HL-60/S4 treated with phorbol 12-myristate 13-acetate at 8.2 ng/mL for 4 days and 3 days (cell line): ENCODE measurements around the gene LRRC45.

Source experiments
- in situ Hi-C: fragments of 300-500 bp; cut with MboI; formaldehyde crosslinking; loops from 2 replicates; pipeline ENCODE4 v1.15.0; 2022; ENCODE audit warnings: low sequenced_read_pairs

The LRRC45 gene

DNA sequence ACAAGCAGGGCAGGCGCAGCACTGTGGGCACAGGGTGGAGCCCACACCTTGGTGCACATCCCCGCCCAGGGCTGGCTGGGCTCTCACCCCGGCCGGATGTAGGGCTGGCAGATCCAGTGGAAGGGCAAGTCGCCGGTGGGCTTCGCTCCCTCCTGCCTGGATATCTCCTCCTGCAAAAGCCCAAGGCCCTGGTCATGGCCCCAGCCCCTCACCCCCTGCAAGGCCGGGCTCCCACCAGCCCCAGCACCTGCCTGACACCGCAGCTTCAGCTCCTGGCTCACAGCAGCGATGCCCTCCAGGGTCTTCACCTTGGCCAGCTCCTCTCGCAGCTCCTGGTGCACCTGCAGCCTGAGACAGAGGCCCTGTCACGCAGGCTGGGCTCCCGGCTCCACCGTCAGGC, 37.5 kb downstream of the LRRC45 start:
- in situ Hi-C loops: no loop called here

GRCh38 chr17:82061047-82061925, 38.2 kb downstream of the LRRC45 start:
- in situ Hi-C loops: no loop called here

DNA sequence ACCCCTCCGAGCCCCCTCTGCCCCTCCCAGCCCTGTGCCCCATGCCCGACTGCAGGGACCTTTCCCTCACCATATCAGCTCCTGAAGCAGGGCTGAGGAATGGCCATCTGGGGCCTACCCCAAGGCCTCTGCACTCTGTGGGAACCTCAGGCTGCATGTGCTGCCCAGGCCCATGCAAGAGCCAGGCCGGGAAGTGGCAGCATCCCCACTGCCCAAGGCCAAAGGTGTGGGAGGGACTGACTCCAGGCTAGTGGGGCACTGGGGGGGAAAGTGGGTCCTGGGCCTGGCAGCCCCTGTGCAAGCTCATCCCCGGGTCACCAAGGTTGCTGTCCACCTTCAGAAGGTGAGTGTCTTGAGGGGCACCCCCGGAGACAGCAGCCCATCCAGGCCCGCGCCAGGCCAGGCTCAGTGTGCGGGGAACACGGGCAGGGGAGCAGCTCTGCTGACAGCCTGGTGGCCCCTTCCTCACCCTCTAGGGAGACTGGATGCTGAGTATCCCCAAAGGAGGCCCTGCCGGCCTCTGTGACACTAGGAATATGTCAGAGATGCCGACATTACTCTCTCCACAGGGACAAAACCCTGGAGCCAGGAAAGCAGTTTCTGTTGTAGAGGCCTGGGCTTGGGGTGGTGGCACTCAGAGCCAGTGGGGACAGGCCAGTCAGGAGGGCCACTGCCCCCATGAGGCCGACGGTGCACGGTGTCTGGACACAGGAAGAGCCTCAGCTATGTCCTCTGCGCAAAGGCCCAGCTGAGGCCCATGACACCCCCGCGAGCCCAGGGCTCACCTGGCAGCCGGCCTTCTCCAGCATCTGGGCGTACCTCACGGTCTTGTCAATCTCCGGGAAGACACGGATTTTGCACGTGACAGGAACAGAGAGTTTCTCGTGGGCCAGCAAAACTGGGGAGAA, 39.2 kb downstream of the LRRC45 start:
- in situ Hi-C loops: no loop called here

DNA sequence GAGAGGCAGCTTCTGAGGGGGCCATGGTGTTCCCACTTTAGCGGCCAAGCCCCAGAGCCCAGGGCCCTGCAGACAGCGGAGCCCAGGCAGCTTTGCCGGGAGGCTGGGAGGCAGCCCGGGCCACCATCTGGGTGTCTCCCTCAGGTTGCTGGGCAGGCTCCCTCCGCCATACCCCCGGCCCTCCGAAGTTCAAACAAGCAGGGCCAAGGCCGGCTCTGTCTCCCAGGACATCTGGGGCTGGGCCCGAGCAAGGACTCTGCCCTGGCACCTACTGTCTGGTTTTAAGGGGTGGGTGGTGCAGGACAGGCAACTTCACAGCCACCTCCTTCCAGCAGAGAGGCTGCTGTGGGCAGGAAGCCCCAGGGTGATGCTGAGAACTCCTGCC, 39.9 kb downstream of the LRRC45 start:
- in situ Hi-C loops: no loop called here

DNA sequence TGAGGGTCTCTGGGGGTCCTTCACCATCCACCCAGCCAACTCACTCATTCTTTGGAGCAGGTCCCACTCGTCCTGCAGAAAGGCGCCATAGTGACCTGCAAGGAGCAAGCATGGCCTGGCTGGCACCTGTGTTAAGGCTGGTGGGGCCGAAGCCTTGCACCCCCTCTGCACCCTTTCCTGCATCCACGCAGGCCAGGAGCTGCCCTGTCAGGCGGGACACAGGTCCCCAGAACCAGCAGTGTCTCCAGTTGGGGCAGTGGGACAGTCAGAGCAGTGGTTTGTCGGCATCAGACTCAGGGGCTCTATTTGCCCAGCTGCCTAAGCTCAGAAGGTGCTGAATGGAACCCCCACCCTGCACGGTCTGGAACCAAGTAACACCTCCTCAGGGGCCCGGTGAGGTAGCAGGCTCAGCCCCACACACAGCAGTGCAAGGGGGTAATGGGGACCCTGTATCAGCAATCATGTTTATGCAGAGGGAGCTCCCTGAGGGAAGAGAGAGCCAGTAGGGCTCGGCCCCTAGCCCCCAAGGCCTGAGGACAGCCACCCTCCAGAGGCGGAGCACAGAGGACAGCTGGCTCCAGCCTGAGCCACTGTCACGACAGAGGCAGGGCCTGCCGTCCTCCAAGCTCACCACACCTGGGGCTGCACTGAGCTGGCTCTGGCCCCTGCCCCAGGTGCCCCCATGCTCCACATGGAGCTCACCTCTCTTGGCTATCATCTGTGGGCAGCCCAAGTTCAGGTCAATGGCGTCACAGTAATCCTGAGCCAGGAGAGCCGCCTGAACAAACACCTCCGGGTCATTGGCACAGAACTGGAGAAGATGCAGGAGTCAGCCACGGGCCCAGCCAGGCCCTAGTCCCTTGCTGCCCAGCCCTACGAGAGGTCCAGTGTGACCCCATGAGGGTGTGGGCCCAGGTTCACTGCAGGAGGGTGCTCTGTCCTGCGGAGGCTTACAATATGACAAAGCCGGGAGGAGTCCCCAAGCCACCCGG, 40.6 kb downstream of the LRRC45 start:
- in situ Hi-C loops: no loop called here

- in situ Hi-C loops: no loop called here
Measured at GRCh38 chr17:82064433-82065192, 41.5 kb downstream of the LRRC45 start.

GRCh38 chr17:82065193-82065637, 42.1 kb downstream of the LRRC45 start:
- in situ Hi-C loops: no loop called here

DNA sequence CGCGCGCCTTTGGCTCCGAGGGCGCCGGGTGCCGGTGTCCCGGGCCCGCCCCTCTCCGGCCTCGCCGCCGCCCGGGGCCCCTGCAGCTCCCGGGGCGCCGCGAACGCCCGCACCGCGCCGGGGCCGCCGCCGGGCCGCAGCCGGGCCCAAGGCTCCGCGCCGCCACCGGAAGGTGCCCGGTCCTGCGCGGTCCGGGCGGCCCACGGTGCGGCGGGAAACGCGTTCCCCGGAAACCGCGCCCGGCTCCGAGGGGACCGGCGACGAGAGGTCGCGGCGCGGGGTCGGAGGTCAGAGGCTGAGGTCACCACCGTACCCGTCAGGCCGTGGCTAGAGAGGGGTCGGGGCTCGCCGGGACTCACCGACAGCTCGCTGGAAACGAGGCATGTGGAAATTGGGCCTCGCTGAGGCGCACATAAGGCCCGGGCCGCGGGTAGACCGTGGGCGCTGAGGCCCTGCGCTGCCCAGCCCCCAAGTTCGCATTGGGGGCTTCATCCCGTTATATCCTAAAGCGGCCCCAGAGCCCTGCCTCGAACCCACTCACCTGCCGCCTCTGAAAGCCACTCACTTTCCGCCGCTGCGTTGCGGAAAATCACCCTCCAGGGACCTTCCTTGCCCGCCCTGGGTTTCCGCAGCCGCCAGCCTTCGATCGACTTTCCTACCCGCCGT, 42.7 kb downstream of the LRRC45 start, which contains the start of gene DUS1L:
Gene DUS1L (minus strand): TSS at position 167 of the 666 bp plus-strand sequence. CDS start 745 bp downstream, outside the sequence.
- in situ Hi-C loops: no loop called here

- in situ Hi-C loops: no loop called here
Measured at GRCh38 chr17:82070611-82071010, 47.5 kb downstream of the LRRC45 start.

- in situ Hi-C loops: no loop called here
Measured at GRCh38 chr17:82072827-82073226, 49.7 kb downstream of the LRRC45 start.

- in situ Hi-C loops: no loop called here
Measured at GRCh38 chr17:82073446-82073845, 50.3 kb downstream of the LRRC45 start.

- in situ Hi-C loops: no loop called here
Measured at GRCh38 chr17:82076018-82076784, 53.1 kb downstream of the LRRC45 start.

DNA sequence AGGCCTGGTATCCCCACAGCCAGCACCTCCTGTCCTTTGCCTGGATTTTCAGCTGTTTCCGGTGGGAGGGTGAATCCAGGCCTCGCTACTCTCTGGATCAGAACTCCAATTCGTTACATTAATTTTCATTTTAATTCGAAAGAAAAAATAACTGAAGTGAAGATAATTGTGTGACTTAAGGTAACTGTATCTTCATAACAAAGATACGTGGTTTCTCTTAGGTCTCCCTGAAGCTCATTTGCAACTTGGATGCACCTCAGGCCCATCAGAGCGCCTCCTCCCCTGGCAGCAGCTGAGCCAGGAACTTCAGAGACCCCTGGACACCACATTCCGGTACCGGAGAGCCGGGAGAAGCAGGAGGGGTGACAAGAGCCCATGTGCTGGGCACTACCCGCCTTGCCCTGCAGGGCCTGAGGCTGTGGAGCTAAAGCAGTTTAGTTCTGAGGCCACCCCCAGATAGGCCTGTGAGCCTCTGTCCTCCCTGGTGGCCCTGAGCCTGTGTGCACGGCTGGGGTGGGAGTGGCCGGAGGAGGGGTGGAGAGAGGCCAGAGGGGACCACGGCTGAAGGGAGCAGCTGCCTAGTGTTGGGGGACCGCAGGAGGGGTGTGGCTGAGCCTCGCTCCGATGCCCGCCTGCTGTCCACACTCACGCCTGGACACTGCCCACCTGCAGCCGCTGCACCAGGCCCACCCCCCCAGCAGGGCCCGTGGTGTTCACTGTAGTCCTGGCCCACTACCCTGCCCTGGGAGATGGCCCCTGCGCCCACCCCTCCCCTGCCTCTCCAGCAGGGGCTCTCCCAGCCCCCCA, 53.9 kb downstream of the LRRC45 start:
- in situ Hi-C loops: no loop called here

- in situ Hi-C loops: no loop called here
Measured at GRCh38 chr17:82077617-82078358, 54.7 kb downstream of the LRRC45 start.

DNA sequence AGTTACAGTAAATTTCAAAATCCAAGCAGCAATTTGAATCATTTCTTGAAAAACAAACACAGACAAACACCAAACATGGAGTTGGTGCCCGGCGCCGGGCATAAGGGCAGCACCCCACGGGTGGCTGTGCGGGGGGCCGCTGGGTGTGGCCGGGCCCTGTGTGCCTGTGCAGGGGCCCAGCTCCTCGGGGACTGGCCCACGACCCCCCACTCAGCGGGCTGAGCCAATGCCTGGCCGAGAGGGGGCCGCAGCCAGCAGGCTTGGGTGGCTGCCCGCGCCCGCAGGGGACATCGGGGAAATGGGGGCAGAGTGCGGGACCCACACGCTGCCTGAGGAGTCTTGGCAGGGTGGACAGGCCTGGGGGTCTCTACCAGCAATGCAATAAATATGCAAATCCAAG, 55.3 kb downstream of the LRRC45 start:
- in situ Hi-C loops: no loop called here

- in situ Hi-C loops: no loop called here
Measured at GRCh38 chr17:82079001-82079677, 56.0 kb downstream of the LRRC45 start.
